HG02763 (cell line): ENCODE results near the gene TCEA3.

Experiments used
- ATAC-seq: cut with Tn5 transposase; IDR thresholded peaks from one replicate; pipeline ENCODE4 v1.9.1; 2021; ENCODE audit warnings: mild to moderate bottlenecking, moderate library complexity; ENCODE audit not compliant: unreplicated experiment

Gene TCEA3

GRCh38 chr1:23341931-23342692, 82.4 kb downstream of the TCEA3 start:
- ATAC-seq: no peak

GRCh38 chr1:23339632-23340031, 84.9 kb downstream of the TCEA3 start:
- ATAC-seq: no peak

- no peak for ATAC-seq
Measured at GRCh38 chr1:23337869-23338268, 86.7 kb downstream of the TCEA3 start.

GRCh38 chr1:23331713-23332112, 92.8 kb downstream of the TCEA3 start:
- ATAC-seq: no peak
